Urothelium cell line (cell line): ENCODE results near the gene ARAP2.
"Not testable (repeated sequence)": the region's sequence is repeated elsewhere in the genome, so short reads cannot be mapped to it uniquely, and the experiment has no call there.

ENCODE experiments used
- DNase-seq: peaks from one replicate; pipeline ENCODE4 v3.0.0; 2011; ENCODE audit warnings: low spot score, mixed read lengths
- FAIRE-seq: peaks from 2 replicates; lab custom pipeline; 2011; peaks lifted over from hg19 to GRCh38; lab: Jason Lieb, UNC

The ARAP2 gene

DNA sequence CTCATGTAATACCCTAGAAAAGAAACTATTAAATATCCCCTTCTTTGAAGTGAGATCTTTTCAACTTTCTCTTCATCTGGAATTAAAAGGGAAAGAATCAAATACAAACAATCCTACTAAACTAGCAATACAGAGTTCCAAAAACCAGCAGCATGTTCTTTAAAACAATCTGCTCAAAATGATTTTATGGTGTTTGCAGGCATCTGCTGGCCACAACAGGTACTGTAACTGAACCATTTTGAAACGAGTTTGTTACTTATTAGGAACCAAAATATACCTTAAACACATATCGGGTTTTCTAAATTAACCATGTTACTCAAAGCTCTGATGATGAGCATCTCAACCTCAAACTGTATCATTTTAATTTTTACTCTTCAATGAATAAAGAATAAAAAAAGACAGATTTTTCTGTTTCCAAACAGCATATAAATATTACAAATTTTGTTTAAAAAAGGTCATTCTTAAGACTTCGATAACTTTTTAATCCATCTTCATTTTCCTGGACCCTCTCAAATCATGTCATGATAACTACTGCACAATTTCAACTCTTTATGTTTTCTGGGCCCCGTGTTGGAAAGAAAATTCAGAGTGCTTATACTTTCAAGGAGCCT lies 56.5 kb downstream of the ARAP2 start:
- no peak for DNase-seq
- FAIRE-seq: no peak

DNA sequence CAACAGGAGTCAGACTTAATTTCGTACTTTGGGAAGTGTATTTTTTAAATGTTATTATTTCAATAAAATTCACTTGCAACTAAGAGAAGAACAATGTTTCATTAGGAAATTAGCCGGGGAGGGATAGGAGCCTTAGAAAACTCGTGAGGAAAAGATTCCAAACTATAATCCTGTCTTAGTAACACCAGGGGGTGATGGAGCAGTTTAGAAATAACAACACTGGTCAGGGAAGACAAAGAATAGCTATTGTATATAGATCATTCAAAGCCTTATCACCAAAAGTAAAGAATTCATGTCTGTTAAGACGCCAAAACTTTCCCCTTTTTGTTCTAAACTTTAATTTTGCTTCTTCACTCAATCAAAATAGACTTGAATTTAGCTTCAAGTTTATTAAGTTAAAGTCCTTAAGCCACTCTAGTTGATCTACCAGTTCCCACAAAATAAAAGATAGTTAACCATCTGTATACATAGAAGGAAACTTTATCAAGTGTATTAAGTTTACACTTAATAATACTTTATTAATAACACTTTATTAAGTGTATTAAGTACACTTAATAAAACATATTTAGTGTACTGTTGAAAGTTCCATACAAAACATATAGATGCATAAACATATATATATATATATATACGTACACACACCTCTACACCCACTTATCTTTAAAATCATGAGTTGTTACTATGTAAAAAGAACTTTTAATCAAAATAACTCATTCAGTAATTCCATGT lies 60.5 kb downstream of the ARAP2 start:
- no peak for FAIRE-seq
- DNase-seq: no peak

DNA sequence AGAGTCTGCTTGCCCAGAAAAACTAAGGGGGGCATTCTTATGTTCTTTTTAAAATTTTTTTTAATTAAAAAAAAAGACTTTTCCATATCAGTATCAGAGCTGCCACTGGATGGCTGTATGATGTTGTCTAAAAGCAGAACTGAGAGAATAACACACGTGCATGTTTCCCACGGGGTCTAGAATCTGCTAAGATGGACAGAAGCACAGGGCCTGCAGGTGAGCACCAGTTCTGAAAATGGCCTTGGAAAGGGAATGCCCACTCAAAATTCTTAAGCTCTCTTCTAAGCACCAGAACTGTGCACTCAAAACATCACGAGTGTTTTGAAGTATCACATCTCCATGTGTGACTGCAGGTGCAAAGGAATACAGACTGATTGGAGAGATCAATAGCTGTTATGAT lies 61.1 kb downstream of the ARAP2 start:
- FAIRE-seq (no peak), DNase-seq (no peak)

DNA sequence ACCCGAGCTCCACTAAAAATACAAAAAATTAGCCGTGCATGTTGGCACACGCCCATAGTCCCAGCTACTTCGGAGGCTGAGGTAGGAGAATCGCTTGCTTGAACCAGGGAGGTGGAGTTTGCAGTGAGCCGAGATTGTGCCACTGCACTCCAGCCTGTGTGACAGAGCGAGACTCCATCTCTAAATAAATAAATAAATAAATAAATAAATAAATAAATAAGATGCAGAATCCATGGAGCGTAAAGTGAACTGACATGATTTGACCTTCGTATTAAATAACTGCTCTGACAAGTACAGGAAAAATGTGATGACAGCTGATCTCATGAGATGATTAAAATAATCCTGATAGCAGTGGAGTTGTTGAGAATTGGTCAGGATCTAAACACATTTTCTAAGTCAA lies 62.0 kb downstream of the ARAP2 start:
- not testable (repeated sequence) for FAIRE-seq, DNase-seq

DNA sequence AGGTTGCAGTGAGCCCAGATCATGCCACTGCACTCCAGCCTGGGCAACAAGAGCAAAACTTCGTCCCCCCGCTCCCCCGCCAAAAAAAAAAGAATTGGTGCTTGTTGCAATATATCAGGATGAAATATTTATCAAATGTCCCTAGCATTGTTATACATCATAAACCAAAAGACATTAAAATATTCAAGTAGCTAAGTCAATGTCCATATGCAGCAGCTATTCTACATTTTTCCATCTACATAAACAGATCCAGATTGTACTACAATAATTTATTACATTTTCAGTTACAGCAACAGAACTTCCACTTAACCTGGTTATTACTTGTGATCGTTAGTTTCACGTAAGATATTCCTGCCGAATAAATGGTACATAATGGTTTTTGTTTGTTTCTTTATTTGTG lies 64.1 kb downstream of the ARAP2 start:
- no peak for FAIRE-seq

GRCh38 chr4:36178484-36178883 lies 65.8 kb downstream of the ARAP2 start:
- no peak for FAIRE-seq

More for the DNA sequence above, 64.1 kb downstream of the ARAP2 start:
- no peak for DNase-seq

GRCh38 chr4:36177946-36178345 lies 66.4 kb downstream of the ARAP2 start:
- DNase-seq (no peak), FAIRE-seq (no peak)

More at GRCh38 chr4:36178484-36178883, 65.8 kb downstream of the ARAP2 start:
- DNase-seq: no peak

DNA sequence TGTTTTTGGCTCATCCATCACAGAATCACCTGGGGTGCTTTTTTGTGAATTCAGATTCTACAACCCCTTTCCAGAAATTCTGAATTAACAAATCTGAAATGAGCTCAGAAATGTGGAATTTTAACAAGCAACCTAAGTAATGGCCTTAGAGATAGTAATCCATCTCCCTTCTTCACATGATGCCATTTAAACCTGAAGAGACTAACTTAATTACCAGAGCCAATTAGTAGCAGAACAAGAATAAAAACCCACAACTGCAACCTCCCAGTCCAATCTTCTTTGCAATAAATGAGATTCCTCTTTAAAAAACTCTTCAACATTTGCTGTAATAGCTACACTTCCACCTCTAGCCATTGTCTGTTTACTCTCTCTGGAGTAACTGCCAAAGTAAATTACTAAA lies 69.7 kb downstream of the ARAP2 start:
- DNase-seq: no peak
- no peak for FAIRE-seq

GRCh38 chr4:36173905-36174304 lies 70.4 kb downstream of the ARAP2 start:
- FAIRE-seq (no peak), DNase-seq (no peak)

- no peak for FAIRE-seq
Observed at GRCh38 chr4:36172656-36173055, 71.7 kb downstream of the ARAP2 start.

GRCh38 chr4:36168127-36168878 lies 76.0 kb downstream of the ARAP2 start:
- DNase-seq (no peak), FAIRE-seq (no peak)

More at GRCh38 chr4:36172656-36173055, 71.7 kb downstream of the ARAP2 start:
- DNase-seq: no peak

DNA sequence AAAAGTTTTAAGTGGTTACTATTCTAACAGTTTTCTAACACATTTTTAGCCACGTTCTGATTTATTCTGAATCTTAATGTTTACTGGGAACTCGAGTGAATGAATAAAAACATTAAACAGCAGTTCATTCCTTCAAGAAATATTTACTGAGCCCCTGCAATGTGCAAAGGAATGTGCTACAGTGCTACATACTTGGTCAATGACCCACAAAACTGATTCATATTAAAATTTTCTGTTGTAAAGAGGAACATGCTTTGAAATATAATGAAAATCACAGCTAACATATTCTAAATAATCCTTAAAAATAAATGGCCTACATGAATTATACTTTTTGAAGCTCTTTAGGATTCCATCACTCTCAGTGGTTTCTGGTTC lies 78.7 kb downstream of the ARAP2 start:
- FAIRE-seq: no peak
- DNase-seq: no peak

GRCh38 chr4:36164900-36165630 lies 79.2 kb downstream of the ARAP2 start:
- FAIRE-seq (peak; percentile 40), DNase-seq (no peak)

GRCh38 chr4:36163198-36163597 lies 81.1 kb downstream of the ARAP2 start:
- FAIRE-seq (no peak), DNase-seq (no peak)

GRCh38 chr4:36159208-36159607 lies 85.1 kb downstream of the ARAP2 start:
- no peak for FAIRE-seq
- DNase-seq: peak; percentile 37

- FAIRE-seq (no peak), DNase-seq (no peak)
Observed at GRCh38 chr4:36152735-36153134, 91.6 kb downstream of the ARAP2 start.

GRCh38 chr4:36142504-36142903 lies 101.8 kb downstream of the ARAP2 start:
- DNase-seq (no peak), FAIRE-seq (no peak)

DNA sequence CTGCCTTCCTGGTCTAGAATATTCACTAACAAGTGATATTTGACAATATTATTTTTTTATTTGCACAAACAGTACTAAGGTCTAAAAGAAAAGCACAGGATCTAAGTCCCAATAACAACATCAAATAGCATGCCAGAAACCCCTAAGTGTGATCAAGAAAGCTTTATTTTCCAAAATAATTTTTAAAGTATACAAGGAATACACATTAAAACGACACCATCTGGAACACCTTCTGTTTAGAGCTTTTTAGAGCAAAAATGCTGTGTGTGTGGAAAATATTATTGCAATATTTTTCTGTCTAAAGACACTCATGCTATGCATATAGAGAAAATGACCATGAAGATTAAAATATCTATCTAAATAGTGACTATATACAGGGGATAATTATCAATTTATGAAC lies 103.1 kb downstream of the ARAP2 start:
- FAIRE-seq: no peak

DNA sequence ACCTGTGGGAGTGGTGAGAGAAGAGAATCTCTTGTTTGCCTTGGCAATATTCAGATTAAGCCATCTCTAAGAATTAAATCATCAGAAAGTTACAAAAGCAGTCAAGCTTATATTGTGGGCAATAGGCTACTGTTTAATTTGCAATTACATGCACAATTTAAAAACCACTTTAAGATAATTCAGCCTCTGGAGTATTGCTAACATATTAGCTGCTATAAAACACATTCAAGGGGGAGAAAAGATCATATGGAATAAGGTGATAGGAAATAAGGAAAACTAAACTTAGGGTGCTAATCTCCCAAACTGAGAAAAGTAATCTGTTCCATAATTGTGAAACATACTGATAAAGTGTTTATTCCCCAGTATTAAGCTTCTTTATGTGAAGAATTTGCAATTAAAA lies 103.9 kb downstream of the ARAP2 start:
- FAIRE-seq: no peak
- no peak for DNase-seq

More for the DNA sequence above, 103.1 kb downstream of the ARAP2 start:
- no peak for DNase-seq

- FAIRE-seq (peak; percentile 23), DNase-seq (no peak)
Observed at GRCh38 chr4:36138220-36138619, 106.1 kb downstream of the ARAP2 start.

- FAIRE-seq: no peak
- DNase-seq: no peak
Observed at GRCh38 chr4:36137336-36137735, 107.0 kb downstream of the ARAP2 start.
